GM20431 (cell line): Measurements from ENCODE around the gene SLC35F3.

ENCODE experiments used
- in situ Hi-C: fragments of 300-500 bp; cut with MseI, MboI; formaldehyde crosslinking; loops from one replicate; pipeline ENCODE4 v1.15.0; 2020; ENCODE audit warnings: low sequenced_read_pairs; ENCODE audit not compliant: unreplicated experiment

Gene SLC35F3

GRCh38 chr1:234368320-234369032 is 464.0 kb downstream of the SLC35F3 start:
- in situ Hi-C loops = no loop called here

DNA sequence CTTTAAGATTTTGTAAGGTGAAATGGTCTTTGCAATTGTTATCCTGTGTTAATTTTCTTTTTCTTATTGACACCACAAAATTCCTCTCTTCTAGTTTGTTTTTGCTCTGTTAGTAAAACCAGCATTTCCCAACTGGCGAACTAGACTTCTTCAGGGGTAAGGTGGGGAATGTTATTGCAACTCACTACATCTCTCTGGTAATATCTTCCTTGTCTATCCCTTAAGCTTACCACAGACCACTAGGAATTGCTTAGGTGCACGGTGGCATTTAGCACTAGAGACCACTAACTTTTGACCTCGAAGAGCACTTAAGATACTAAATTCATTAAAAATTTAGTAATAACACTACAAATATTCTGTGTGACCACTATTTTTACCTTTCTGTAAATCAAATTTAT is 464.6 kb downstream of the SLC35F3 start:
- in situ Hi-C loops = no loop called here

- in situ Hi-C loops = no loop called here
These were observed 465.3 kb downstream of the SLC35F3 start for GRCh38 chr1:234369784-234370183.

- in situ Hi-C loops = no loop called here
These were observed 466.9 kb downstream of the SLC35F3 start for GRCh38 chr1:234371414-234371813.

DNA sequence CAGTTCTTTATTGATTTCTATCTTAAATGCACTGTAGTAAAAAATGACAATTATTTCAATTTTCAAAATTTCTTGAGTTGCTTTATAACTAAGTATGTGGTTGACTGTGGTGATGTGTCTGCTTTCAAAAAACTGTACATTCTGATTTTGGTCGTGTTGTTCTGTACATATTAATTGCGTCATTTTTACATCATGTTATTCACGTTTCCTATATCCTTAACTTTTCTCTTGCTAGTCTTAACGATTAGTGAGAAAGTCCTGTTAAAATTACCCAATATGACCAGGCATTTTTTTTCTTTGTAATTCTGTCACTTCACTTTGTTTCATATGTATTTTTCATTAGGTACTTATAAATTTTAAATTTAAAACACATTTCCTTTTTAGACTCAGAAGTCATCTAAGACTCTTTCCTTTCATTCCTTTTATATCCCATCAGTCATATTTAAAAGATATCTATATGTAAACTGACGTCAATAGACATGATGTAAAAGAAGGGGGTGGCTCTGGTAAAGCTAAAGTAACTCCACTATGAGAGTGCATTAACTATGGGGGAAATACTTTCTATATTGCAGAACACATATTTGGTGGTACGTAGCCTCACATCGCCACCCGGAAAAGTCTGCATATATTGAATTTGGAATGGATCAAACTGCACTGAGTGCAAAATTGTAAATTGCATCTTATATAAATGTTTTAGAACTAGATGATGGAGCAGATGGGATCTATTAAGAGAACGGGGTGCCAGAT is 467.7 kb downstream of the SLC35F3 start:
- in situ Hi-C loops = no loop called here

DNA sequence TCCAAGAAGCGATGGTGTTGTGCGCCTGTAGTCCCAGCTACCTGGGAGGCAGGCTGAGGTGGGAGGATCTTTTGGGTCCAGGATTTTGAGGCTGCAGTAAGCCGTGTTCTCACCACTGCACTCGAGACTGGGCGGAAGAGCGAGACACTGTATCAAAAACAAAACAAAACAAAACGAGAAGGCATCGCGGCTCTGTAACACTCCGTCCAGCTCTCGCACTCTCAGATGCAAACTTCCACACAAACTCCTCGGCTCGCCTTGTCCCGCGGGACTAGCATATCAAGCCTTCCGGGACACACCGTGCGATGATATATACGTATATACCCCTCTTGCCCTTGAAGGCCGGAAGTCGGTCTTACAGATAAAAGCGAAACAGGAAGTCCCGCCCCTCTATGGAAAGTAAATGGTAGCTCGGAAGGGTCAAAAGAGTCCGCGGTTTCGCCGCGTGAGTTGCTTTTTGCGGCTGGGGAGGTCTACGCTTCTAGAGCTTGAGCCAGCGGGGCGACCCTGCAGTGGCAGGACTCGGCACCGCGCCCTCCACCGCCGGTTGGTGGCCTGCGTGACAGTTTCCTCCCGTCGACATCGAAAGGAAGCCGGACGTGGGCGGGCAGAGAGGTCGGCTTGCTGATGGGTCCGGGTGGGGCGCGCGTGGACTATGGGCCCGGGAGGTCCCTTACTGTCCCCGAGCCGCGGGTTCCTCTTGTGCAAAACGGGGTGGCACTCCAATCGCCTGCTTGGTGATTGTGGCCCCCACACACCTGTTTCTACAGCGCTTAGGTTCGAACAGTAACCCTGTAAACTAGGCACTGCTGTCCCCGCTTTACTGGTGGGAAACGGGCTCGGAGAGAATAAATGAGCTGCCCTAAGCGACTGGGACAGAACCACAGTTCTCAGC is 468.8 kb downstream of the SLC35F3 start, which contains the start of gene COA6:
Gene COA6, plus strand, starts transcription at position 393 of the 895 bp plus-strand sequence. Its CDS starts 11 bp downstream, at position 404.
- in situ Hi-C loops = no loop called here

GRCh38 chr1:234373959-234374254 is 469.4 kb downstream of the SLC35F3 start:
- in situ Hi-C loops = no loop called here
